Gastrocnemius medialis (tissue), 4 donors: ENCODE measurements around the gene POLN. TPM values are rescaled to one million over a fixed set of nuclear protein-coding genes. Genes with fewer than 3 reads are reported as not detected.
A peak's percentile ranks its signal among the peaks of the same experiment; 100 is the strongest.

Source experiments
- ATAC-seq, 2 donors: fragments of 150-250 bp; one replicate each; pipeline ENCODE4 v1.9.1; 2016
- DNase-seq, 2 donors: peaks; one replicate each; pipeline ENCODE4 v3.0.0-alpha.2; 2019
- H3K27ac ChIP-seq, 4 donors: fragments of 200-600 bp; sonication (generic); 1 replicate in 1 of 4; 2 replicates in 3 of 4; pipeline ENCODE4 v1.5.1; 2016 to 2018; ENCODE audit warnings: mild to moderate bottlenecking in 2 of 4, moderate library complexity in 1 of 4
- H3K27me3 ChIP-seq, 3 donors: fragments of 200-600 bp; sonication (generic) in 2 of 3; 1 replicate in 1 of 3; 2 replicates in 2 of 3; pipeline versions ENCODE4 v1.5.1 to v1.6.0; 2016 to 2019; ENCODE audit warnings: mild to moderate bottlenecking in 1 of 3, moderate library complexity in 1 of 3
- H3K36me3 ChIP-seq, 2 donors: fragments of 200-600 bp; sonication (generic) in 1 of 2; one replicate each; pipeline ENCODE4 v1.5.1; 2017 to 2018
- H3K4me1 ChIP-seq, 2 donors: fragments of 200-600 bp; sonication (generic) in 1 of 2; one replicate each; pipeline ENCODE4 v1.5.1; 2016 to 2017; ENCODE audit warnings: mild to moderate bottlenecking in 2 of 2
- H3K4me3 ChIP-seq, 4 donors: fragments of 200-600 bp; sonication (generic) in 3 of 4; 1 replicate in 1 of 4; 2 replicates in 3 of 4; pipeline ENCODE4 v1.5.1; 2016 to 2019; ENCODE audit warnings: mild to moderate bottlenecking in 2 of 4
- H3K9me3 ChIP-seq, 3 donors: fragments of 200-600 bp; sonication (generic) in 2 of 3; 1 replicate in 1 of 3; 2 replicates in 2 of 3; pipeline ENCODE4 v1.5.1; 2016 to 2019
- CTCF ChIP-seq, 5 experiments: fragments of 450-650 bp in 3 of 5; fragments of 200-600 bp in 2 of 5; sonication (generic) in 2 of 5; IDR thresholded peaks in 4 of 5; conservative IDR thresholded peaks in 1 of 5; 1 replicate in 4 of 5; 2 replicates in 1 of 5; pipeline ENCODE4 v1.5.1; 2016 to 2019; ENCODE audit warnings: antibody characterized with exemption in 5 of 5, mild to moderate bottlenecking in 3 of 5, moderate library complexity in 3 of 5
- POLR2A ChIP-seq, 2 donors: fragments of 450-650 bp; IDR thresholded peaks; one replicate each; pipeline ENCODE4 v1.6.1; 2017; ENCODE audit warnings: antibody characterized with exemption in 2 of 2, mild to moderate bottlenecking in 2 of 2, moderate library complexity in 2 of 2
- in situ Hi-C, 4 donors: fragments of 200-750 bp; cut with MboI; loops; one replicate each; pipeline versions ENCODE4 v1.15.0 to v1.8.0; 2017; ENCODE audit warnings: low sequenced_read_pairs in 4 of 4
- intact Hi-C: fragments of 100-400 bp; cut with DNase I; formaldehyde crosslinking; loops from one replicate; pipeline ENCODE4 v1.15.1; 2023; ENCODE audit warnings: low total_unique reads
- total RNA-seq, 4 donors: library from RNA; depleted of rRNA; stranded (reverse); fragments of >200 nt; gene quantifications; one replicate each; pipeline versions ENCODE4 v1.1.0 to v1.2.3, GENCODE V29; 2016

Gene POLN
- total RNA-seq, 4 donors from 2014 or later, result 0.71 to 2.0 (median 0.86) TPM; not detected in 1

- peak overlapping the region; percentile 26 to 63 (median 37) for H3K27ac ChIP-seq
- intact Hi-C loops (no loop called here), in situ Hi-C loops (no loop called here)
- DNase-seq (peak in 1 of 2 donors; percentile 54), ATAC-seq (peak; percentile 71 to 91)
- H3K9me3 ChIP-seq, result no peaks in the 10 kb centered on the region
- no peaks in the 10 kb centered on the region for H3K36me3 ChIP-seq
- TF ChIP-seq CTCF (IDR thresholded peaks at IDR 0.05 in 4 of 5, conservative IDR thresholded peaks at IDR 0.05 in 1 of 5), result no peak
- no peak for TF ChIP-seq POLR2A (IDR thresholded peaks at IDR 0.05)
- peaks cover 0 to 9% of the 10 kb centered on the region in 2 donors for H3K4me1 ChIP-seq
- peaks cover 0 to 3% (median 0%) of the 10 kb centered on the region in 3 donors for H3K27me3 ChIP-seq
- H3K4me3 ChIP-seq, result peak overlapping the region in 3 of 4 donors; percentile 26 to 32 (median 32)
Measured at GRCh38 chr4:2051086-2051485, 190.8 kb downstream of the POLN start.

GRCh38 chr4:2049811-2050210 lies 192.1 kb downstream of the POLN start:
- intact Hi-C loops, result no loop called here
- ATAC-seq, result no peak
- in situ Hi-C loops, result no loop called here
- H3K36me3 ChIP-seq, result no peaks in the 10 kb centered on the region
- peaks cover 0 to 3% (median 0%) of the 10 kb centered on the region in 3 donors for H3K27me3 ChIP-seq
- TF ChIP-seq POLR2A (IDR thresholded peaks at IDR 0.05) (no peak), CTCF (IDR thresholded peaks at IDR 0.05 in 4 of 5, conservative IDR thresholded peaks at IDR 0.05 in 1 of 5) (no peak)
- H3K9me3 ChIP-seq, result no peaks in the 10 kb centered on the region
- no peak overlapping the region for H3K27ac ChIP-seq
- no peak for DNase-seq
- H3K4me3 ChIP-seq, result no peak overlapping the region
- H3K4me1 ChIP-seq, result peaks cover 0 to 9% of the 10 kb centered on the region in 2 donors

GRCh38 chr4:2049381-2049780 lies 192.5 kb downstream of the POLN start:
- in situ Hi-C loops, result no loop called here
- Histone ChIP-seq H3K4me1 (peaks cover 0 to 9% of the 10 kb centered on the region in 2 donors), H3K4me3 (no peak overlapping the region), H3K27me3 (peaks cover 0 to 6% (median 0%) of the 10 kb centered on the region in 3 donors), H3K36me3 (no peaks in the 10 kb centered on the region), H3K9me3 (no peaks in the 10 kb centered on the region), H3K27ac (no peak overlapping the region)
- ATAC-seq (no peak), DNase-seq (no peak)
- no peak for TF ChIP-seq CTCF (IDR thresholded peaks at IDR 0.05 in 4 of 5, conservative IDR thresholded peaks at IDR 0.05 in 1 of 5)
- no peak for TF ChIP-seq POLR2A (IDR thresholded peaks at IDR 0.05)
- intact Hi-C loops, result no loop called here

- H3K4me3 ChIP-seq, result no peak overlapping the region
- no peak for TF ChIP-seq CTCF (IDR thresholded peaks at IDR 0.05 in 4 of 5, conservative IDR thresholded peaks at IDR 0.05 in 1 of 5)
- no peak for TF ChIP-seq POLR2A (IDR thresholded peaks at IDR 0.05)
- peaks cover 0 to 12% (median 3%) of the 10 kb centered on the region in 3 donors for H3K27me3 ChIP-seq
- H3K9me3 ChIP-seq, result no peaks in the 10 kb centered on the region
- intact Hi-C loops (no loop called here), in situ Hi-C loops (no loop called here)
- peaks cover 0 to 9% of the 10 kb centered on the region in 2 donors for H3K4me1 ChIP-seq
- no peak for DNase-seq
- no peaks in the 10 kb centered on the region for H3K36me3 ChIP-seq
- no peak for ATAC-seq
- H3K27ac ChIP-seq, result no peak overlapping the region
Measured at GRCh38 chr4:2048831-2049230, 193.1 kb downstream of the POLN start.
